HepG2 (cell line): ENCODE measurements around the gene IRF5. TPM values are rescaled to one million over a fixed set of nuclear protein-coding genes. Genes with fewer than 3 reads are reported as not detected.

Experiments
- CENPBD1 ChIP-seq: sonication (generic); formaldehyde crosslinking; IDR thresholded peaks from 2 replicates; pipeline ENCODE4 v1.8.0; 2022; ENCODE audit warnings: missing genetic modification reagents, low read depth, mild to moderate bottlenecking, borderline replicate concordance
- HCFC1 ChIP-seq: fragments of 150-350 bp; IDR thresholded peaks from 2 replicates; pipeline ENCODE4 v1.6.1; 2014; ENCODE audit warnings: low read depth, low read length
- KLF15 ChIP-seq: sonication (generic); formaldehyde crosslinking; IDR thresholded peaks from 2 replicates; pipeline ENCODE4 v1.8.1; 2023; ENCODE audit warnings: borderline replicate concordance, mild to moderate bottlenecking, inconsistent platforms, missing genetic modification reagents, mixed read lengths
- PBX2 ChIP-seq: IDR thresholded peaks from 2 replicates; pipeline ENCODE4 v1.6.1; 2016; ENCODE audit warnings: control low read depth
- RAD21 ChIP-seq: fragments of 450-650 bp; formaldehyde crosslinking; IDR thresholded peaks from 2 replicates; pipeline ENCODE4 v1.5.0; 2020; ENCODE audit warnings: mild to moderate bottlenecking
- RORA ChIP-seq: sonication (generic); formaldehyde crosslinking; IDR thresholded peaks from 2 replicates; pipeline ENCODE4 v1.5.0; 2020; ENCODE audit warnings: mild to moderate bottlenecking, missing genetic modification reagents, moderate library complexity
- ZFP62 ChIP-seq: sonication (generic); formaldehyde crosslinking; IDR thresholded peaks from 2 replicates; pipeline ENCODE4 v1.4.0; 2020; ENCODE audit warnings: missing genetic modification reagents
- ZNF382 ChIP-seq: sonication (generic); formaldehyde crosslinking; IDR thresholded peaks from 2 replicates; pipeline ENCODE4 v1.5.0; 2020; ENCODE audit warnings: missing genetic modification reagents, mild to moderate bottlenecking, borderline replicate concordance
- ZNF562 ChIP-seq: sonication (generic); formaldehyde crosslinking; IDR thresholded peaks from 2 replicates; pipeline ENCODE4 v1.8.0; 2022; ENCODE audit warnings: missing genetic modification reagents, borderline replicate concordance
- ZNF776 ChIP-seq: sonication (generic); formaldehyde crosslinking; IDR thresholded peaks from 2 replicates; pipeline ENCODE4 v1.4.0; 2020; ENCODE audit warnings: mild to moderate bottlenecking, missing genetic modification reagents
- polyA plus RNA-seq, 8 experiments: library from polyadenylated mRNA; depleted of rRNA in 3 of 8; stranded (reverse) in 7 of 8; unstranded in 1 of 8; fragments of >200 nt; fragmentation: Illumina TruSeq in 4 of 8; extraction: Trizol in 4 of 8; gene quantifications; 2 replicates each; pipeline versions ENCODE4 v1.2.1 to v1.2.3, GENCODE V29; 2011 to 2016; ENCODE audit warnings: low read depth in 4 of 8, missing spikeins in 1 of 8, mixed read lengths in 1 of 8; ENCODE audit not compliant: insufficient read depth in 1 of 8
- total RNA-seq, 5 experiments: library from RNA; depleted of rRNA; stranded (reverse); fragments of >200 nt; fragmentation: Illumina TruSeq; extraction: Trizol; gene quantifications; 2 replicates each; pipeline ENCODE4 v1.2.3, GENCODE V29; 2016; ENCODE audit warnings: low read depth in 1 of 5
- TF ChIP-seq, protein P1 (sequence below): sonication (generic); formaldehyde crosslinking; conservative IDR thresholded peaks from 2 replicates; pipeline ENCODE4 v1.8.0; 2022; ENCODE audit warnings: mild to moderate bottlenecking, moderate library complexity, missing genetic modification reagents
- TF ChIP-seq, protein P2 (sequence below): sonication (generic); formaldehyde crosslinking; IDR thresholded peaks from 2 replicates; pipeline ENCODE4 v1.5.0; 2020; ENCODE audit warnings: missing genetic modification reagents
- TF ChIP-seq, protein P3 (sequence below): sonication (generic); formaldehyde crosslinking; IDR thresholded peaks from 2 replicates; pipeline ENCODE4 v1.4.0; 2020; ENCODE audit warnings: missing genetic modification reagents
- TF ChIP-seq, protein P4 (sequence below): sonication (generic); formaldehyde crosslinking; IDR thresholded peaks from 2 replicates; pipeline ENCODE4 v1.5.1; 2020; ENCODE audit warnings: mild to moderate bottlenecking, missing genetic modification reagents, borderline replicate concordance

IRF5 gene
- total and polyA plus RNA-seq, 2 of the 13 experiments (the other 11 are each of a cell fraction or from before 2014, with no cell fraction given): 2.0 to 2.9 TPM

GRCh38 chr7:128962899-128963298, 25.2 kb downstream of the IRF5 start (continued):
- TF ChIP-seq, protein P1, sequence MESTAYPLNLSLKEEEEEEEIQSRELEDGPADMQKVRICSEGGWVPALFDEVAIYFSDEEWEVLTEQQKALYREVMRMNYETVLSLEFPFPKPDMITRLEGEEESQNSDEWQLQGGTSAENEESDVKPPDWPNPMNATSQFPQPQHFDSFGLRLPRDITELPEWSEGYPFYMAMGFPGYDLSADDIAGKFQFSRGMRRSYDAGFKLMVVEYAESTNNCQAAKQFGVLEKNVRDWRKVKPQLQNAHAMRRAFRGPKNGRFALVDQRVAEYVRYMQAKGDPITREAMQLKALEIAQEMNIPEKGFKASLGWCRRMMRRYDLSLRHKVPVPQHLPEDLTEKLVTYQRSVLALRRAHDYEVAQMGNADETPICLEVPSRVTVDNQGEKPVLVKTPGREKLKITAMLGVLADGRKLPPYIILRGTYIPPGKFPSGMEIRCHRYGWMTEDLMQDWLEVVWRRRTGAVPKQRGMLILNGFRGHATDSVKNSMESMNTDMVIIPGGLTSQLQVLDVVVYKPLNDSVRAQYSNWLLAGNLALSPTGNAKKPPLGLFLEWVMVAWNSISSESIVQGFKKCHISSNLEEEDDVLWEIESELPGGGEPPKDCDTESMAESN (CRISPR knock-in tag): no peak
- TF ChIP-seq ZNF562 (no peak), RORA (CRISPR knock-in tag) (no peak), ZNF382 (CRISPR knock-in tag) (no peak), ZFP62 (no peak), HCFC1 (no peak), ZNF776 (CRISPR knock-in tag) (no peak), PBX2 (CRISPR knock-in tag) (no peak), KLF15 (no peak), RAD21 (CRISPR knock-in tag) (no peak), CENPBD1 (CRISPR knock-in tag) (no peak)
- TF ChIP-seq, protein P2, sequence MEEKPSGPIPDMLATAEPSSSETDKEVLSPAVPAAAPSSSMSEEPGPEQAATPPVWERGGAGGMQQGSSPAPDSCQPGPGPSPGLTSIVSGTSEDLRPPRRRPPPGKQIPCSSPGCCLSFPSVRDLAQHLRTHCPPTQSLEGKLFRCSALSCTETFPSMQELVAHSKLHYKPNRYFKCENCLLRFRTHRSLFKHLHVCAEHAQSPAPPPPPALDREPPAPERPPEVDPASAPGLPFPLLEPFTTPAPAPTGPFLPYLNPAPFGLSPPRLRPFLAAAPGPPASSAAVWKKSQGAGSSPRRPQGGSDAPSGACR (CRISPR knock-in tag): no peak
- TF ChIP-seq, protein P3, sequence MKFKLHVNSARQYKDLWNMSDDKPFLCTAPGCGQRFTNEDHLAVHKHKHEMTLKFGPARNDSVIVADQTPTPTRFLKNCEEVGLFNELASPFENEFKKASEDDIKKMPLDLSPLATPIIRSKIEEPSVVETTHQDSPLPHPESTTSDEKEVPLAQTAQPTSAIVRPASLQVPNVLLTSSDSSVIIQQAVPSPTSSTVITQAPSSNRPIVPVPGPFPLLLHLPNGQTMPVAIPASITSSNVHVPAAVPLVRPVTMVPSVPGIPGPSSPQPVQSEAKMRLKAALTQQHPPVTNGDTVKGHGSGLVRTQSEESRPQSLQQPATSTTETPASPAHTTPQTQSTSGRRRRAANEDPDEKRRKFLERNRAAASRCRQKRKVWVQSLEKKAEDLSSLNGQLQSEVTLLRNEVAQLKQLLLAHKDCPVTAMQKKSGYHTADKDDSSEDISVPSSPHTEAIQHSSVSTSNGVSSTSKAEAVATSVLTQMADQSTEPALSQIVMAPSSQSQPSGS (CRISPR knock-in tag): no peak
- TF ChIP-seq, protein P4, sequence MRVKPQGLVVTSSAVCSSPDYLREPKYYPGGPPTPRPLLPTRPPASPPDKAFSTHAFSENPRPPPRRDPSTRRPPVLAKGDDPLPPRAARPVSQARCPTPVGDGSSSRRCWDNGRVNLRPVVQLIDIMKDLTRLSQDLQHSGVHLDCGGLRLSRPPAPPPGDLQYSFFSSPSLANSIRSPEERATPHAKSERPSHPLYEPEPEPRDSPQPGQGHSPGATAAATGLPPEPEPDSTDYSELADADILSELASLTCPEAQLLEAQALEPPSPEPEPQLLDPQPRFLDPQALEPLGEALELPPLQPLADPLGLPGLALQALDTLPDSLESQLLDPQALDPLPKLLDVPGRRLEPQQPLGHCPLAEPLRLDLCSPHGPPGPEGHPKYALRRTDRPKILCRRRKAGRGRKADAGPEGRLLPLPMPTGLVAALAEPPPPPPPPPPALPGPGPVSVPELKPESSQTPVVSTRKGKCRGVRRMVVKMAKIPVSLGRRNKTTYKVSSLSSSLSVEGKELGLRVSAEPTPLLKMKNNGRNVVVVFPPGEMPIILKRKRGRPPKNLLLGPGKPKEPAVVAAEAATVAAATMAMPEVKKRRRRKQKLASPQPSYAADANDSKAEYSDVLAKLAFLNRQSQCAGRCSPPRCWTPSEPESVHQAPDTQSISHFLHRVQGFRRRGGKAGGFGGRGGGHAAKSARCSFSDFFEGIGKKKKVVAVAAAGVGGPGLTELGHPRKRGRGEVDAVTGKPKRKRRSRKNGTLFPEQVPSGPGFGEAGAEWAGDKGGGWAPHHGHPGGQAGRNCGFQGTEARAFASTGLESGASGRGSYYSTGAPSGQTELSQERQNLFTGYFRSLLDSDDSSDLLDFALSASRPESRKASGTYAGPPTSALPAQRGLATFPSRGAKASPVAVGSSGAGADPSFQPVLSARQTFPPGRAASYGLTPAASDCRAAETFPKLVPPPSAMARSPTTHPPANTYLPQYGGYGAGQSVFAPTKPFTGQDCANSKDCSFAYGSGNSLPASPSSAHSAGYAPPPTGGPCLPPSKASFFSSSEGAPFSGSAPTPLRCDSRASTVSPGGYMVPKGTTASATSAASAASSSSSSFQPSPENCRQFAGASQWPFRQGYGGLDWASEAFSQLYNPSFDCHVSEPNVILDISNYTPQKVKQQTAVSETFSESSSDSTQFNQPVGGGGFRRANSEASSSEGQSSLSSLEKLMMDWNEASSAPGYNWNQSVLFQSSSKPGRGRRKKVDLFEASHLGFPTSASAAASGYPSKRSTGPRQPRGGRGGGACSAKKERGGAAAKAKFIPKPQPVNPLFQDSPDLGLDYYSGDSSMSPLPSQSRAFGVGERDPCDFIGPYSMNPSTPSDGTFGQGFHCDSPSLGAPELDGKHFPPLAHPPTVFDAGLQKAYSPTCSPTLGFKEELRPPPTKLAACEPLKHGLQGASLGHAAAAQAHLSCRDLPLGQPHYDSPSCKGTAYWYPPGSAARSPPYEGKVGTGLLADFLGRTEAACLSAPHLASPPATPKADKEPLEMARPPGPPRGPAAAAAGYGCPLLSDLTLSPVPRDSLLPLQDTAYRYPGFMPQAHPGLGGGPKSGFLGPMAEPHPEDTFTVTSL: no peak
